DOHH2 (cell line): Measurements from ENCODE around the gene CFAP57.

Source experiments
- H3F3A ChIP-seq: fragments of 200-600 bp; sonication (generic), shearing (Covaris generic); 2 replicates; pipeline ENCODE4 v1.6.0; 2016; ENCODE audit warnings: antibody characterized with exemption, mild to moderate bottlenecking; ENCODE audit not compliant: control insufficient read depth, insufficient read depth
- H3K27ac ChIP-seq: fragments of 200-600 bp; sonication (generic); 2 replicates; pipeline ENCODE4 v1.5.1; 2014; ENCODE audit warnings: low read depth, mild to moderate bottlenecking, low read length, moderate library complexity
- H3K27me3 ChIP-seq: fragments of 200-600 bp; sonication (generic); 2 replicates; pipeline ENCODE4 v1.6.1; 2014; ENCODE audit warnings: mild to moderate bottlenecking, low read length, mixed read lengths; ENCODE audit not compliant: control insufficient read depth
- H3K36me3 ChIP-seq: fragments of 200-600 bp; sonication (generic); 2 replicates; pipeline ENCODE4 v1.6.1; 2014; ENCODE audit warnings: mild to moderate bottlenecking, low read length, moderate library complexity, mixed read lengths; ENCODE audit not compliant: control insufficient read depth
- H3K4me1 ChIP-seq: fragments of 200-600 bp; sonication (generic); 2 replicates; pipeline ENCODE4 v1.6.1; 2014; ENCODE audit warnings: mild to moderate bottlenecking, low read length, mixed read lengths; ENCODE audit not compliant: control insufficient read depth
- H3K4me2 ChIP-seq: fragments of 200-600 bp; sonication (generic); 2 replicates; pipeline ENCODE4 v1.6.0; 2014; ENCODE audit warnings: mild to moderate bottlenecking, low read length, moderate library complexity
- H3K4me3 ChIP-seq: fragments of 200-600 bp; sonication (generic); 2 replicates; pipeline ENCODE4 v1.5.1; 2014; ENCODE audit warnings: mild to moderate bottlenecking, low read length, mixed read lengths
- H3K79me2 ChIP-seq: fragments of 200-600 bp; sonication (generic); 2 replicates; pipeline ENCODE4 v1.6.1; 2014; ENCODE audit warnings: mild to moderate bottlenecking, low read length, mixed read lengths; ENCODE audit not compliant: control insufficient read depth
- H3K9me2 ChIP-seq: fragments of 200-600 bp; sonication (generic); replicated peaks from 2 replicates; pipeline ENCODE4 v1.6.1; 2014; ENCODE audit warnings: mild to moderate bottlenecking, low read length, mixed read lengths; ENCODE audit not compliant: control insufficient read depth
- H3K9me3 ChIP-seq: fragments of 200-600 bp; sonication (generic); 2 replicates; pipeline ENCODE4 v1.6.1; 2014; ENCODE audit warnings: antibody characterized with exemption, low read length, mixed read lengths; ENCODE audit not compliant: control insufficient read depth, insufficient read depth
- H4K20me1 ChIP-seq: fragments of 200-600 bp; sonication (generic); 2 replicates; pipeline ENCODE4 v1.6.0; 2014; ENCODE audit warnings: low read depth, mild to moderate bottlenecking, antibody characterized with exemption, low read length, moderate library complexity; ENCODE audit not compliant: control insufficient read depth, insufficient read depth
- CTCF ChIP-seq: fragments of 200-600 bp; sonication (generic); IDR thresholded peaks from one replicate; pipeline ENCODE4 v1.5.1; 2014; ENCODE audit warnings: antibody characterized with exemption, mild to moderate bottlenecking, low read depth, low read length; ENCODE audit not compliant: poor library complexity, severe bottlenecking
- EZH2phosphoT487 ChIP-seq: fragments of 200-600 bp; sonication (generic); IDR thresholded peaks from 2 replicates; pipeline ENCODE4 v1.6.1; 2017; ENCODE audit warnings: borderline replicate concordance, mild to moderate bottlenecking, antibody characterized with exemption, low read length, moderate library complexity, mixed read lengths

CFAP57 gene

GRCh38 chr1:43292679-43293078, 120.5 kb downstream of the CFAP57 start:
- no peaks in the 10 kb centered on the region for H3F3A ChIP-seq
- no peaks in the 10 kb centered on the region for H4K20me1 ChIP-seq
- no peaks in the 10 kb centered on the region for H3K36me3 ChIP-seq
- H3K4me1 ChIP-seq: no peaks in the 10 kb centered on the region
- no peaks in the 10 kb centered on the region for H3K79me2 ChIP-seq
- TF ChIP-seq CTCF (no peak), EZH2phosphoT487 (no peak)
- H3K9me3 ChIP-seq: no peaks in the 10 kb centered on the region
- no peak overlapping the region for H3K27ac ChIP-seq
- peaks cover 3% of the 10 kb centered on the region; the same call in 1 of the 2 replicates for H3K27me3 ChIP-seq
- no peak overlapping the region for H3K4me2 ChIP-seq
- H3K4me3 ChIP-seq: no peak overlapping the region
- no peaks in the 10 kb centered on the region for H3K9me2 ChIP-seq

GRCh38 chr1:43293176-43293575, 121.0 kb downstream of the CFAP57 start:
- Histone ChIP-seq H3K79me2 (no peaks in the 10 kb centered on the region), H3K4me2 (no peak overlapping the region), H3K4me3 (no peak overlapping the region), H4K20me1 (no peaks in the 10 kb centered on the region), H3K27ac (no peak overlapping the region), H3K9me3 (no peaks in the 10 kb centered on the region), H3K9me2 (no peaks in the 10 kb centered on the region), H3K4me1 (no peaks in the 10 kb centered on the region), H3K27me3 (no peaks in the 10 kb centered on the region), H3F3A (no peaks in the 10 kb centered on the region), H3K36me3 (no peaks in the 10 kb centered on the region)
- TF ChIP-seq EZH2phosphoT487 (no peak), CTCF (no peak)

- no peak overlapping the region for H3K4me2 ChIP-seq
Observed at GRCh38 chr1:43293896-43294760, 122.0 kb downstream of the CFAP57 start.

More at GRCh38 chr1:43293896-43294760, 122.0 kb downstream of the CFAP57 start:
- Histone ChIP-seq H3K9me2 (no peaks in the 10 kb centered on the region), H3K79me2 (no peaks in the 10 kb centered on the region), H3F3A (no peaks in the 10 kb centered on the region), H3K36me3 (no peaks in the 10 kb centered on the region), H3K4me3 (no peak overlapping the region), H3K4me1 (no peaks in the 10 kb centered on the region), H4K20me1 (no peaks in the 10 kb centered on the region), H3K27ac (no peak overlapping the region), H3K27me3 (no peaks in the 10 kb centered on the region), H3K9me3 (no peaks in the 10 kb centered on the region)
- TF ChIP-seq CTCF (no peak), EZH2phosphoT487 (no peak)
